Osteocyte (in vitro differentiated cells): ENCODE data around the gene DEGS2. TPM values are rescaled to one million over a fixed set of nuclear protein-coding genes. Genes with fewer than 3 reads are reported as not detected.

Source experiments
- DNase-seq: peaks from one replicate; pipeline ENCODE4 v3.0.0; 2021; ENCODE audit warnings: mixed read lengths; ENCODE audit not compliant: unreplicated experiment; ENCODE audit errors: extremely low spot score
- H3K27ac Mint-ChIP-seq: one replicate; pipeline ENCODE4 v1.8.0; 2021; ENCODE audit warnings: mild to moderate bottlenecking, mixed read lengths; ENCODE audit not compliant: unreplicated experiment
- H3K27me3 Mint-ChIP-seq: one replicate; pipeline ENCODE4 v1.8.0; 2021; ENCODE audit warnings: mixed read lengths; ENCODE audit not compliant: unreplicated experiment
- H3K36me3 Mint-ChIP-seq: one replicate; pipeline ENCODE4 v1.8.0; 2021; ENCODE audit warnings: mixed read lengths; ENCODE audit not compliant: unreplicated experiment
- H3K4me1 Mint-ChIP-seq: one replicate; pipeline ENCODE4 v1.8.0; 2021; ENCODE audit warnings: mixed read lengths; ENCODE audit not compliant: unreplicated experiment
- H3K4me3 Mint-ChIP-seq: one replicate; pipeline ENCODE4 v1.8.0; 2021; ENCODE audit warnings: mild to moderate bottlenecking, moderate library complexity, mixed read lengths; ENCODE audit not compliant: unreplicated experiment
- H3K9me3 Mint-ChIP-seq: one replicate; pipeline ENCODE4 v1.8.0; 2021; ENCODE audit warnings: mixed read lengths; ENCODE audit not compliant: unreplicated experiment
- total RNA-seq: library from RNA; stranded (reverse); gene quantifications from 2 replicates; pipeline ENCODE4 v1.2.1, GENCODE V29; 2021
- TF ChIP-seq, protein P1 (sequence below): fragments of 200-600 bp; sonication (generic); IDR thresholded peaks from 2 replicates; pipeline ENCODE4 v1.5.0; 2021; ENCODE audit warnings: antibody characterized with exemption, mild to moderate bottlenecking, moderate library complexity

Gene DEGS2
- total RNA-seq, 1 donor from 2014 or later: 0.19 TPM

DNA sequence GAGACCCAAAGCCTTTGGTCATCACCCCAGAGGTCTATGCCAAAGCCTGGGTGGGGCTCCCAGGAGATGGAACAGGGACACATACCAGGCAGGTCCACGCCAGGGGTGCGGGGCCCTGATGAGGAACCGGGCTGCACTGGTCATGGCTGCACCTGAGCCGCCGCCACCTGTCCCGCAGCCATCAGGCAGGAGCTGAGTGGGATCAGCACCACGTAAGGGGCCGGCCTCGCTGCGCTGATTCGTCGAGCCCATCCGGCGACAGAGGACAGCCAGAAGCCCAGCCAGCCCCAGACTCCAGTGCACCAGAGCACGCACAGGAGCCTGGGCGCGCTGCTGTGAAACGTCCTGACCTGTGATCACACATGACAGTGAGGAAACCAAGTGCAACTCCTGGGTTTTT lies 15.9 kb downstream of the DEGS2 start:
- no peak for DNase-seq
- TF ChIP-seq, protein P1, sequence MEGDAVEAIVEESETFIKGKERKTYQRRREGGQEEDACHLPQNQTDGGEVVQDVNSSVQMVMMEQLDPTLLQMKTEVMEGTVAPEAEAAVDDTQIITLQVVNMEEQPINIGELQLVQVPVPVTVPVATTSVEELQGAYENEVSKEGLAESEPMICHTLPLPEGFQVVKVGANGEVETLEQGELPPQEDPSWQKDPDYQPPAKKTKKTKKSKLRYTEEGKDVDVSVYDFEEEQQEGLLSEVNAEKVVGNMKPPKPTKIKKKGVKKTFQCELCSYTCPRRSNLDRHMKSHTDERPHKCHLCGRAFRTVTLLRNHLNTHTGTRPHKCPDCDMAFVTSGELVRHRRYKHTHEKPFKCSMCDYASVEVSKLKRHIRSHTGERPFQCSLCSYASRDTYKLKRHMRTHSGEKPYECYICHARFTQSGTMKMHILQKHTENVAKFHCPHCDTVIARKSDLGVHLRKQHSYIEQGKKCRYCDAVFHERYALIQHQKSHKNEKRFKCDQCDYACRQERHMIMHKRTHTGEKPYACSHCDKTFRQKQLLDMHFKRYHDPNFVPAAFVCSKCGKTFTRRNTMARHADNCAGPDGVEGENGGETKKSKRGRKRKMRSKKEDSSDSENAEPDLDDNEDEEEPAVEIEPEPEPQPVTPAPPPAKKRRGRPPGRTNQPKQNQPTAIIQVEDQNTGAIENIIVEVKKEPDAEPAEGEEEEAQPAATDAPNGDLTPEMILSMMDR: no peak
- Mint-ChIP-seq H3K4me1 (no peaks in the 10 kb centered on the region), H3K27me3 (no peaks in the 10 kb centered on the region), H3K9me3 (no peaks in the 10 kb centered on the region), H3K27ac (no peak overlapping the region), H3K4me3 (no peak overlapping the region), H3K36me3 (peaks cover 5% of the 10 kb centered on the region)

DNA sequence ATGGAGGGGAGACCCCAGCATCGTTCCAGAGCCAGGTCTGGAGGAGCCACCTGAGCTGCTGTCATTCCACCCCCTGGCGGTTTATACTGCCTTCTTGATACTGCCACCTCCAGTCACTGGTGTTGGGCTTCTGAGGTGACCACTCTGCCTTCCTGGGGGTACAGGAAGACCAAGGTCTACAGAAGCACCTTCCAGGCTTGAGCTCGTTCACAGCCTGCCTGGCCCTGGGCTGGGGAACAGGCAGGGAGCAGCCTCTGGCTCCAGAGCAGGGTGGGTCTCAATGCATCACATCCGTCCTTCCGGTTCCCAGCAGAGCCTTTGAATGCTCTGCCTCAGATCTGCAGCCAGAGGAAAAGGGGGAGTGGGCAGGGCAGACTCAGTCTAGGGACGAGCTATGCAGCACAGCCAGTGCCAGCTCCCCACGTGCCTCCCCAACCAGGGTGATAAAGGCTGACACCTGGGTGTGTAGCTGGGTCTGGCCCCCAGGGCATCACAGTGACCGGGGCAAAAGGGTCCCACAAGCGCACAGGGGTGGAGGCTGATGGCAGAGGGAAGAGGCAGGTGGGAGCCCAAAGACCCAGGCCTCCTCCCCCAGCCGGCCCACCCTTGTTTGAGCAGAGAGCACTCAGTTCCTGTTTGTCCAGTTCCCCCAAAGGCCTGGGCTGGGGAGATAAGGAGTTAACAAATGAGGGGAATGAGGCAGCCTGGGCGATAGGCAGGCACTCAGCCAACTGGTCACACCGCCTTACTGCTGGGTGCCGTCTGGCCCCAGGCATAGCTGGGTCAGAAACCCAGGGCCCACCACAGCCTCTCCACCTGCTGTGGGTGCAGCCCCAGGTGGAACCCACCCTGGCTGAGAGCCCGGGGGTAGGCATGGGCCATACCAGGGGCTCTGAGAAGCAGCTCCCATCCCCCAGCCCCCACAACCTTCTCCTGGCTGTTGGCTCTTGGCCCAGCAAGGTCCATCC lies 17.1 kb downstream of the DEGS2 start:
- Mint-ChIP-seq H3K27ac (no peak overlapping the region), H3K4me3 (no peak overlapping the region), H3K36me3 (peaks cover 9% of the 10 kb centered on the region), H3K9me3 (no peaks in the 10 kb centered on the region), H3K4me1 (no peaks in the 10 kb centered on the region), H3K27me3 (no peaks in the 10 kb centered on the region)
- DNase-seq: no peak
- TF ChIP-seq, protein P1: no peak

- Mint-ChIP-seq H3K9me3 (no peaks in the 10 kb centered on the region), H3K4me3 (no peak overlapping the region), H3K36me3 (peaks cover 15% of the 10 kb centered on the region), H3K27ac (no peak overlapping the region), H3K27me3 (no peaks in the 10 kb centered on the region), H3K4me1 (no peaks in the 10 kb centered on the region)
- TF ChIP-seq, protein P1: no peak
- no peak for DNase-seq
Measured at GRCh38 chr14:100141098-100141497, 18.3 kb downstream of the DEGS2 start.

DNA sequence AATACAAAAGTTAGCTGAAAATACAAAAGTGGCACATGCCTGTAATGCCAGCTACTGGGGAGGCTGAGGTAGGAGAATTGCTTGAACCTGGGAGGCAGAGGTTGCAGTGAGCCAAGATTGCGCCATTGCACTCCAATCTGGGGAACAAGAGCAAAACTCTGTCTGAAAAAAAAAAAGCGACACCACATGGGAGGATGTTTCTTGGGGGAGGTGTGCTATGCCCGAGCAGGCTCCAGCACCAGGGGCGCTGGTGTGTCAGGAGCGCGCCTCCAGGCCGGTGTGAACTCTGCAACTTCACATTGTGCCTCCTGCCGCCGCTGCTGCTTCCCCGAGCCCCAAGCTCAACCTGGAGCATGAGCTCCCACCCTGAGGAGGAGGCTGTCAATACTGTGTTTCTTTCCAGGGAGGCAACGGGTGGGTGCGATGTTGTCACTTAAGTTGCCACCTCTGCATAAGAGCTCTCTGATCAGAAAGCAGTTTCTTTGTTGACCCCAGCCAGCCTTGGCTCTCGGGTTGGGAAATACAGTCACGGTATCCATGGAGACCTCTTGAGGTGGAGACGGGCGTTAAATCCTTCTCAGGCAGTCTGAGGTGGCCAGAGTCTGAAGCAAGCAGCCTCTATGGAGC lies 18.9 kb downstream of the DEGS2 start:
- TF ChIP-seq, protein P1: no peak
- no peaks in the 10 kb centered on the region for H3K9me3 Mint-ChIP-seq
- H3K27me3 Mint-ChIP-seq: no peaks in the 10 kb centered on the region
- DNase-seq: no peak
- H3K36me3 Mint-ChIP-seq: peaks cover 19% of the 10 kb centered on the region
- H3K4me3 Mint-ChIP-seq: no peak overlapping the region
- H3K27ac Mint-ChIP-seq: no peak overlapping the region
- no peaks in the 10 kb centered on the region for H3K4me1 Mint-ChIP-seq

DNA sequence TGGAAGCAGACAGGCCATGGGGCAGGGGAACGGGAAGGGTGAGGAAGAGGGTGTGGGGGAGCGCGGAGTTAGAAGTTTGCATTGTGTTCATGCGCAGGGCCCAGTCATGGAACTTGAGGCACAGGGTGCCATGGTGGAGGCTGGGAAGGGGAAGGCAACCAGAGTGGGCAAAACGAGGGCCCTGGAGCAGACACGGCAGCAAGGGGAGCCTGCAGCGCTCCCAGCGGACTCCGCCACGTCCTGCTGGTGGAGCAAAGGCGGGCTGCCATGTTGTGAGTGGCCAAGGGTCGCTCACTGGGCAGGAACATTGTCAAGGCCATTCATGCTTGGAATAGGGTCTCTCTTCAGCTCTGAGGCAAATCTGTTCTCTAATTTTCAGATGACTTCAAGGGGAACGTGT lies 20.5 kb downstream of the DEGS2 start:
- no peak for DNase-seq
- H3K27me3 Mint-ChIP-seq: no peaks in the 10 kb centered on the region
- H3K36me3 Mint-ChIP-seq: peaks cover 21% of the 10 kb centered on the region
- H3K27ac Mint-ChIP-seq: no peak overlapping the region
- H3K4me3 Mint-ChIP-seq: no peak overlapping the region
- no peaks in the 10 kb centered on the region for H3K4me1 Mint-ChIP-seq
- TF ChIP-seq, protein P1: no peak
- no peaks in the 10 kb centered on the region for H3K9me3 Mint-ChIP-seq
